Pancreas (tissue), 10 donors: ENCODE results near the gene THUMPD3. TPM values are rescaled to one million over a fixed set of nuclear protein-coding genes. Genes with fewer than 3 reads are reported as not detected.

Experiments used
- ATAC-seq, 4 donors: fragments of 200-7000 bp; cut with Tn5 transposase; one replicate each; pipeline versions ENCODE4 v1.8.0 to v1.9.1; 2020; ENCODE audit warnings: mild to moderate bottlenecking in 4 of 4, moderate library complexity in 4 of 4
- DNase-seq, 6 donors: peaks; one replicate each; pipeline ENCODE4 v3.0.0-alpha.2; 2020
- FAIRE-seq: peaks from 2 replicates; lab custom pipeline; 2012; peaks lifted over from hg19 to GRCh38; lab: Jason Lieb, UNC
- H3K27ac ChIP-seq, 4 donors: fragments of 200-600 bp; sonication (generic); 1 replicate in 3 of 4; 2 replicates in 1 of 4; pipeline versions ENCODE4 v1.5.0 to v1.8.0; 2020
- H3K27me3 ChIP-seq, 4 donors: fragments of 200-600 bp; one replicate each; pipeline ENCODE4 v1.8.0; 2021
- H3K36me3 ChIP-seq, 3 donors: fragments of 200-600 bp; sonication (generic) in 1 of 3; one replicate each; pipeline versions ENCODE4 v1.5.0 to v1.8.0; 2020 to 2021
- H3K4me1 ChIP-seq, 3 donors: fragments of 200-600 bp; one replicate each; pipeline ENCODE4 v1.8.0; 2021
- H3K4me3 ChIP-seq, 4 donors: fragments of 200-600 bp; sonication (generic) in 2 of 4; one replicate each; pipeline versions ENCODE4 v1.5.0 to v1.8.0; 2020 to 2021
- H3K9me3 ChIP-seq, 4 donors: fragments of 200-600 bp; one replicate each; pipeline ENCODE4 v1.8.0; 2021
- CTCF ChIP-seq, 4 donors: fragments of 200-600 bp; sonication (generic) in 3 of 4; IDR thresholded peaks; one replicate each; pipeline versions ENCODE4 v1.5.0 to v1.8.0; 2021; ENCODE audit warnings: antibody characterized with exemption in 4 of 4
- WGBS, 2 donors: extraction: QIAGEN DNeasy Blood & Tissue Kit; methylation state at CpG; one replicate each; pipeline ENCODE4 v1.1.7; 2013; 5-methylcytosine and 5-hydroxymethylcytosine counted together
- intact Hi-C, 3 donors: fragments of 100-400 bp; cut with DNase I; formaldehyde crosslinking; loops; one replicate each; pipeline versions ENCODE4 v1.11.1 to v1.14.2; 2022
- polyA plus RNA-seq, 2 donors: library from polyadenylated mRNA; stranded (reverse); fragments of 200-250 nt; gene quantifications; one replicate each; pipeline ENCODE4 v1.2.3, GENCODE V29; 2013
- total RNA-seq, 6 donors: library from RNA; stranded (reverse); fragmentation: NEBNext Ultra II Directional in 4 of 6; extraction: Animal tissue kit (Norgen Biotek cat#: 25700) in 4 of 6; gene quantifications; one replicate each; pipeline versions ENCODE4 v1.2.1 to v1.2.4, GENCODE V29; 2021 to 2023
- donor health status: healthy with polysubstance abuse.
- donor health status: DM: no; HTN: no; CAD: no; lungs with moderate emphysema.
- donor health status: DM: no; HTN: no; CAD: no.
- donor health status: control.
- donor health status: control.
- donor health status: Bipolar disorder and iron deficiency.
- donor health status: DM: yes; HTN: yes; CAD: no.
- donor health status: DM: no; HTN: no; CAD: no.
- donor health status: DM: no; HTN: no; CAD: no.
- donor health status: DM: yes; HTN: yes; CAD: no.

The THUMPD3 gene
- total and polyA plus RNA-seq, 8 donors = 12.0 to 22.5 (median 16.4) TPM

GRCh38 chr3:9397906-9398699 is 35.2 kb downstream of the THUMPD3 start:
- DNase-seq = peak; percentile 57 to 88 (median 64)
- 1% methylated on average over 38 to 47 of the region's 47 CpGs for WGBS, 2 donors

GRCh38 chr3:9398700-9399336 is 36.0 kb downstream of the THUMPD3 start:
- no peak for FAIRE-seq
- Histone ChIP-seq H3K27ac (peak overlapping the region; percentile 90 to 99 (median 98)), H3K9me3 (no peaks in the 10 kb centered on the region), H3K27me3 (no peaks in the 10 kb centered on the region), H3K36me3 (no peaks in the 10 kb centered on the region), H3K4me3 (peak overlapping the region; percentile 76 to 94 (median 82)), H3K4me1 (peaks cover 52 to 58% (median 57%) of the 10 kb centered on the region in 3 donors)
- intact Hi-C loops = loop anchor here in 1 of 3 donors (10.0 kb wide), 1 partner anchor 46 kb away; no protein-coding TSS in a partner anchor
- TF ChIP-seq CTCF (IDR thresholded peaks at IDR 0.05) = no peak
- 0 to 1% methylated on average over 7 of the region's 7 CpGs for WGBS, 2 donors
- peak in 1 of 6 donors; percentile 30 for DNase-seq
- ATAC-seq = no peak

More at GRCh38 chr3:9397906-9398699, 35.2 kb downstream of the THUMPD3 start:
- Histone ChIP-seq H3K36me3 (no peaks in the 10 kb centered on the region), H3K27ac (peak overlapping the region; percentile 90 to 99 (median 98)), H3K27me3 (no peaks in the 10 kb centered on the region), H3K4me1 (peaks cover 46 to 53% (median 52%) of the 10 kb centered on the region in 3 donors), H3K4me3 (peak overlapping the region; percentile 76 to 94 (median 82)), H3K9me3 (no peaks in the 10 kb centered on the region)
- TF ChIP-seq CTCF (IDR thresholded peaks at IDR 0.05) = no peak
- intact Hi-C loops = loop anchor here in 1 of 3 donors (10.0 kb wide), 1 partner anchor 47 kb away; no protein-coding TSS in a partner anchor
- FAIRE-seq = no peak
- ATAC-seq = no peak

- H3K9me3 ChIP-seq = no peaks in the 10 kb centered on the region
- no peaks in the 10 kb centered on the region for H3K27me3 ChIP-seq
- no peak for ATAC-seq
- no peaks in the 10 kb centered on the region for H3K36me3 ChIP-seq
- H3K27ac ChIP-seq = peak overlapping the region; percentile 90 to 99 (median 98)
- no peak for DNase-seq
- TF ChIP-seq CTCF (IDR thresholded peaks at IDR 0.05) = no peak
- FAIRE-seq = no peak
- intact Hi-C loops = loop anchor here in 1 of 3 donors (10.0 kb wide), 1 partner anchor 45 kb away; no protein-coding TSS in a partner anchor
- WGBS, 2 donors = 0 to 2% methylated on average over 2 of the region's 2 CpGs
- H3K4me1 ChIP-seq = peaks cover 51 to 58% (median 58%) of the 10 kb centered on the region in 3 donors
- peak overlapping the region; percentile 76 to 94 (median 82) for H3K4me3 ChIP-seq
Measured at GRCh38 chr3:9399337-9399703, 36.5 kb downstream of the THUMPD3 start.

GRCh38 chr3:9399746-9400145 is 36.9 kb downstream of the THUMPD3 start:
- no peak for TF ChIP-seq CTCF (IDR thresholded peaks at IDR 0.05)
- intact Hi-C loops = loop anchor here in 1 of 3 donors (10.0 kb wide), 1 partner anchor 45 kb away; no protein-coding TSS in a partner anchor
- DNase-seq (peak; percentile 60 to 79 (median 74)), FAIRE-seq (peak; percentile 13), ATAC-seq (peak; percentile 8 to 28 (median 14))
- Histone ChIP-seq H3K27me3 (no peaks in the 10 kb centered on the region), H3K4me1 (peaks cover 51 to 58% (median 58%) of the 10 kb centered on the region in 3 donors), H3K9me3 (no peaks in the 10 kb centered on the region), H3K27ac (peak overlapping the region; percentile 90 to 99 (median 98)), H3K36me3 (no peaks in the 10 kb centered on the region), H3K4me3 (peak overlapping the region in 2 of 4 donors; percentile 80 to 94)
- whole genome bisulfite sequencing, 2 donors = 0 to 1% methylated on average over 3 of the region's 3 CpGs
